Activated CD8-positive, alpha-beta T cell treated with anti-CD3 and anti-CD28 coated beads for 36 hours (primary cell): ENCODE measurements around the gene RBPMS2. TPM values are rescaled to one million over a fixed set of nuclear protein-coding genes. Genes with fewer than 3 reads are reported as not detected.

Experiments
- ATAC-seq: fragments of 200-7000 bp; cut with Tn5 transposase; one replicate; pipeline ENCODE4 v1.10.0; 2021; ENCODE audit warnings: mild to moderate bottlenecking, moderate library complexity
- CTCF ChIA-PET: fragments of 350-600 bp; sonication (Branson Sonifier 250); formaldehyde crosslinking; loops from one replicate; lab custom pipeline; 2021; ENCODE audit warnings: antibody characterized with exemption; lab: Charles Lee
- POLR2A ChIA-PET: fragments of 350-600 bp; sonication (Branson Sonifier 250); formaldehyde crosslinking; loops from one replicate; lab custom pipeline; 2021; ENCODE audit warnings: antibody characterized with exemption; lab: Charles Lee
- DNase-seq: peaks from one replicate; pipeline ENCODE4 v3.0.0-alpha.2; 2020
- H3K27ac Mint-ChIP-seq: one replicate; pipeline ENCODE4 v1.8.0; 2021; ENCODE audit warnings: mild to moderate bottlenecking, mixed read lengths
- H3K27me3 Mint-ChIP-seq: one replicate; pipeline ENCODE4 v1.8.0; 2021; ENCODE audit warnings: mixed read lengths
- H3K36me3 Mint-ChIP-seq: one replicate; pipeline ENCODE4 v1.8.0; 2021; ENCODE audit warnings: low read depth, mixed read lengths
- H3K4me1 Mint-ChIP-seq: one replicate; pipeline ENCODE4 v1.8.0; 2021; ENCODE audit warnings: low read depth, mixed read lengths
- H3K4me3 Mint-ChIP-seq: one replicate; pipeline ENCODE4 v1.8.0; 2021; ENCODE audit warnings: mild to moderate bottlenecking, moderate library complexity, mixed read lengths
- H3K9me3 Mint-ChIP-seq: one replicate; pipeline ENCODE4 v1.8.0; 2021; ENCODE audit warnings: mixed read lengths
- intact Hi-C: fragments of 100-400 bp; cut with micrococcal nuclease; formaldehyde crosslinking; loops from one replicate; pipeline ENCODE4 v1.10.0; 2022
- total RNA-seq, 2 experiments: library from RNA; stranded (reverse); gene quantifications; one replicate each; pipeline ENCODE4 v1.2.3, GENCODE V29; 2021
- TF ChIP-seq, protein P1 (sequence below): fragments of 200-600 bp; IDR thresholded peaks from one replicate; pipeline ENCODE4 v1.8.0; 2022; ENCODE audit warnings: antibody characterized with exemption, mild to moderate bottlenecking

Gene RBPMS2
- total RNA-seq, 2 experiments from 2014 or later, result not detected

GRCh38 chr15:64740311-64741170 lies 34.8 kb downstream of the RBPMS2 start:
- intact Hi-C loops, result no loop called here
- no peaks in the 10 kb centered on the region for H3K27me3 Mint-ChIP-seq

GRCh38 chr15:64739577-64740143 lies 35.7 kb downstream of the RBPMS2 start:
- no peak overlapping the region for H3K4me3 Mint-ChIP-seq
- TF ChIP-seq, protein P1, sequence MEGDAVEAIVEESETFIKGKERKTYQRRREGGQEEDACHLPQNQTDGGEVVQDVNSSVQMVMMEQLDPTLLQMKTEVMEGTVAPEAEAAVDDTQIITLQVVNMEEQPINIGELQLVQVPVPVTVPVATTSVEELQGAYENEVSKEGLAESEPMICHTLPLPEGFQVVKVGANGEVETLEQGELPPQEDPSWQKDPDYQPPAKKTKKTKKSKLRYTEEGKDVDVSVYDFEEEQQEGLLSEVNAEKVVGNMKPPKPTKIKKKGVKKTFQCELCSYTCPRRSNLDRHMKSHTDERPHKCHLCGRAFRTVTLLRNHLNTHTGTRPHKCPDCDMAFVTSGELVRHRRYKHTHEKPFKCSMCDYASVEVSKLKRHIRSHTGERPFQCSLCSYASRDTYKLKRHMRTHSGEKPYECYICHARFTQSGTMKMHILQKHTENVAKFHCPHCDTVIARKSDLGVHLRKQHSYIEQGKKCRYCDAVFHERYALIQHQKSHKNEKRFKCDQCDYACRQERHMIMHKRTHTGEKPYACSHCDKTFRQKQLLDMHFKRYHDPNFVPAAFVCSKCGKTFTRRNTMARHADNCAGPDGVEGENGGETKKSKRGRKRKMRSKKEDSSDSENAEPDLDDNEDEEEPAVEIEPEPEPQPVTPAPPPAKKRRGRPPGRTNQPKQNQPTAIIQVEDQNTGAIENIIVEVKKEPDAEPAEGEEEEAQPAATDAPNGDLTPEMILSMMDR, result no peak
- H3K36me3 Mint-ChIP-seq, result no peaks in the 10 kb centered on the region
- intact Hi-C loops, result no loop called here
- H3K4me1 Mint-ChIP-seq, result no peaks in the 10 kb centered on the region
- ATAC-seq (no peak), DNase-seq (no peak)
- H3K27me3 Mint-ChIP-seq, result no peaks in the 10 kb centered on the region
- H3K9me3 Mint-ChIP-seq, result no peaks in the 10 kb centered on the region
- POLR2A ChIA-PET, result no interaction called here
- CTCF ChIA-PET, result interaction anchor here (3.8 kb wide), 1 partner anchor 12 kb away, joined by 17 read pairs; no protein-coding TSS in a partner anchor
- H3K27ac Mint-ChIP-seq, result no peak overlapping the region

More at GRCh38 chr15:64740311-64741170, 34.8 kb downstream of the RBPMS2 start:
- ATAC-seq, result no peak
- ChIA-PET CTCF (interaction anchor here (0.9 to 3.8 kb wide), 4 partner anchors 9 to 69 kb away, joined by 4 to 17 read pairs (median 4); no protein-coding TSS in a partner anchor), POLR2A (interaction anchor here (1.5 kb wide), 1 partner anchor 20 kb away, joined by 3 read pairs; no protein-coding TSS in a partner anchor)
- no peak overlapping the region for H3K4me3 Mint-ChIP-seq
- H3K4me1 Mint-ChIP-seq, result no peaks in the 10 kb centered on the region
- TF ChIP-seq, protein P1, result no peak
- no peak overlapping the region for H3K27ac Mint-ChIP-seq
- DNase-seq, result no peak
- no peaks in the 10 kb centered on the region for H3K9me3 Mint-ChIP-seq
- no peaks in the 10 kb centered on the region for H3K36me3 Mint-ChIP-seq

DNA sequence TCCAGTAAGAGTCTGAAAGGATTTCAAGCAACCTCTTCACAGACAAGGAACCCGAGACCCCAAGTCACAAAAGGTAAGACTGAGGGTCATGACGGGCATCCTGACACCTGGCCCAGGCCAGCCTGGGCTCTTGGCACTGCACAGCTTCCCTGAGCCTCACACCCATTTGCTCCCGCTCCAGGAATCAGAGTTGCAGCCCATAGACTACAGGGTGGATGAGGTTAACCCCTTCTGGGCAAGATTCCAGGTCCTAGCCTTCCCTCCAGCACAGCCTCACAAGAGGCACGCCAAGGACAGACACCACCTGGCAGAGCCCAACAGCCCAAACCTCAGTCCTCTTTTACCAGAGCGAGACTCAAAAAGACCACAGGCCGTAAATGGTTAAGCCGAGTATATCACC lies 36.2 kb downstream of the RBPMS2 start:
- ChIA-PET CTCF (interaction anchor here (3.8 kb wide), 1 partner anchor 11 kb away, joined by 17 read pairs; no protein-coding TSS in a partner anchor), POLR2A (no interaction called here)
- no peak for DNase-seq
- Mint-ChIP-seq H3K36me3 (no peaks in the 10 kb centered on the region), H3K4me3 (no peak overlapping the region), H3K27me3 (no peaks in the 10 kb centered on the region), H3K27ac (no peak overlapping the region), H3K9me3 (no peaks in the 10 kb centered on the region), H3K4me1 (no peaks in the 10 kb centered on the region)
- no peak for ATAC-seq
- intact Hi-C loops, result no loop called here
- TF ChIP-seq, protein P1, result no peak

- DNase-seq (no peak), ATAC-seq (no peak)
- intact Hi-C loops, result no loop called here
- ChIA-PET CTCF (interaction anchor here (3.8 kb wide), 1 partner anchor 11 kb away, joined by 17 read pairs; no protein-coding TSS in a partner anchor), POLR2A (no interaction called here)
- TF ChIP-seq, protein P1, result no peak
- Mint-ChIP-seq H3K27ac (no peak overlapping the region), H3K4me1 (no peaks in the 10 kb centered on the region), H3K9me3 (no peaks in the 10 kb centered on the region), H3K4me3 (no peak overlapping the region), H3K27me3 (no peaks in the 10 kb centered on the region), H3K36me3 (no peaks in the 10 kb centered on the region)
These were observed 36.9 kb downstream of the RBPMS2 start for GRCh38 chr15:64738226-64739095.
